SK-N-SH (cell line): ENCODE measurements around the gene TBRG4. TPM values are rescaled to one million over a fixed set of nuclear protein-coding genes. Genes with fewer than 3 reads are reported as not detected.

ENCODE experiments used
- CTCF ChIA-PET: fragments of 300-600, 350-600 bp; formaldehyde crosslinking; extraction: SDS; loops from one replicate; lab custom pipeline; 2021; lab: Yijun Ruan, JAX
- POLR2A ChIA-PET: fragments of 350-600 bp; sonication (Branson Sonifier 250); formaldehyde crosslinking; extraction: SDS; loops from one replicate; lab custom pipeline; 2020; ENCODE audit warnings: antibody characterized with exemption, inconsistent platforms; lab: Yijun Ruan, JAX
- DNase-seq: peaks from one replicate; pipeline ENCODE4 v3.0.0; 2012
- H2AFZ ChIP-seq: fragments of 200-600 bp; sonication (generic); 2 replicates; pipeline ENCODE4 v1.8.1; 2016; ENCODE audit warnings: antibody characterized with exemption, mild to moderate bottlenecking, low read depth
- H3F3A ChIP-seq: fragments of 200-600 bp; sonication (generic); replicated peaks from 2 replicates; pipeline ENCODE3; 2016; ENCODE audit warnings: antibody characterized with exemption, mild to moderate bottlenecking; ENCODE audit not compliant: insufficient read depth
- H3K27ac ChIP-seq, 2 experiments: fragments of 200-500 bp in 1 of 2; fragments of 200-600 bp in 1 of 2; sonication (Bioruptor generic) in 1 of 2; sonication (generic), shearing (Covaris generic) in 1 of 2; 2 replicates each; pipeline versions ENCODE4 v1.5.1 to v1.6.1; 2014 to 2016; ENCODE audit warnings: low read depth in 2 of 2, inconsistent platforms in 1 of 2, low read length in 1 of 2, mild to moderate bottlenecking in 1 of 2, mixed read lengths in 1 of 2
- H3K27me3 ChIP-seq: fragments of 200-600 bp; sonication (generic), shearing (Covaris generic); 2 replicates; pipeline ENCODE4 v1.6.1; 2016; ENCODE audit warnings: mixed run types; ENCODE audit not compliant: insufficient read depth
- H3K36me3 ChIP-seq, 2 experiments: fragments of 200-500 bp in 1 of 2; fragments of 200-600 bp in 1 of 2; sonication (Bioruptor generic) in 1 of 2; sonication (generic) in 1 of 2; replicated peaks in 1 of 2; 2 replicates each; pipeline versions ENCODE3 to v1.5.1; 2014 to 2016; ENCODE audit warnings: low read length in 1 of 2, mild to moderate bottlenecking in 1 of 2; ENCODE audit not compliant: insufficient read depth in 2 of 2, control insufficient read depth in 1 of 2
- H3K4me1 ChIP-seq, 2 experiments: fragments of 200-500 bp in 1 of 2; fragments of 200-600 bp in 1 of 2; sonication (Bioruptor generic) in 1 of 2; sonication (generic), shearing (Covaris generic) in 1 of 2; 2 replicates each; pipeline versions ENCODE4 v1.5.1 to v1.6.1; 2014 to 2016; ENCODE audit warnings: low read depth in 1 of 2, low read length in 1 of 2, mixed run types in 1 of 2; ENCODE audit not compliant: insufficient read depth in 2 of 2, control insufficient read depth in 1 of 2
- H3K4me2 ChIP-seq: fragments of 200-600 bp; sonication (generic), shearing (Covaris generic); 2 replicates; pipeline ENCODE4 v1.6.1; 2017; ENCODE audit warnings: mixed run types
- H3K4me3 ChIP-seq, 2 experiments: fragments of 200-500 bp in 1 of 2; fragments of 200-600 bp in 1 of 2; sonication (Bioruptor generic) in 1 of 2; sonication (generic), shearing (Covaris generic) in 1 of 2; 2 replicates each; pipeline versions ENCODE4 v1.5.1 to v1.8.1; 2014 to 2016; ENCODE audit warnings: low read depth in 2 of 2, inconsistent platforms in 1 of 2, low read length in 1 of 2, mild to moderate bottlenecking in 1 of 2, mixed read lengths in 1 of 2, moderate library complexity in 1 of 2
- H3K79me2 ChIP-seq: fragments of 200-600 bp; sonication (generic); 2 replicates; pipeline ENCODE4 v1.8.1; 2017; ENCODE audit warnings: mild to moderate bottlenecking; ENCODE audit not compliant: insufficient read depth
- H3K9ac ChIP-seq: fragments of 200-600 bp; sonication (generic); 2 replicates; pipeline ENCODE4 v1.6.1; 2017; ENCODE audit warnings: mixed run types
- H3K9me2 ChIP-seq: fragments of 200-600 bp; sonication (generic); 2 replicates; pipeline ENCODE4 v1.6.1; 2017; ENCODE audit warnings: mixed run types
- H3K9me3 ChIP-seq: fragments of 200-600 bp; sonication (generic); 2 replicates; pipeline ENCODE4 v1.6.1; 2017; ENCODE audit warnings: mixed run types, mild to moderate bottlenecking, moderate library complexity
- H4K20me1 ChIP-seq: fragments of 200-600 bp; sonication (generic); 2 replicates; pipeline ENCODE4 v1.6.1; 2017; ENCODE audit warnings: mild to moderate bottlenecking, mixed run types; ENCODE audit not compliant: insufficient read depth
- ELF1 ChIP-seq: IDR thresholded peaks from 2 replicates; pipeline ENCODE4 v1.4.0; 2012
- EP300 ChIP-seq, 2 experiments: IDR thresholded peaks; 2 replicates each; pipeline versions ENCODE4 v1.4.0 to v1.6.1; 2012; ENCODE audit warnings: borderline replicate concordance in 1 of 2, low read depth in 1 of 2, low read length in 1 of 2
- EZH2phosphoT487 ChIP-seq: fragments of 200-600 bp; sonication (generic); IDR thresholded peaks from 2 replicates; pipeline ENCODE4 v1.6.1; 2017; ENCODE audit warnings: low read depth, mixed run types, mild to moderate bottlenecking, antibody characterized with exemption, moderate library complexity, borderline replicate concordance
- FOXJ3 ChIP-seq: sonication (generic); formaldehyde crosslinking; IDR thresholded peaks from 2 replicates; pipeline ENCODE4 v1.5.1; 2020; ENCODE audit warnings: mild to moderate bottlenecking, missing genetic modification reagents
- IRF3 ChIP-seq: fragments of 150-350 bp; IDR thresholded peaks from 2 replicates; pipeline ENCODE4 v1.6.1; 2016; ENCODE audit warnings: mild to moderate bottlenecking, low read depth, low read length
- MAX ChIP-seq: IDR thresholded peaks from 2 replicates; pipeline ENCODE4 v1.4.0; 2012; ENCODE audit warnings: low read depth
- MEF2A ChIP-seq: IDR thresholded peaks from 2 replicates; pipeline ENCODE4 v1.4.0; 2012; ENCODE audit warnings: low read depth, borderline replicate concordance
- PBX3 ChIP-seq: IDR thresholded peaks from 2 replicates; pipeline ENCODE4; 2012
- RCOR1 ChIP-seq: fragments of 150-350 bp; IDR thresholded peaks from 2 replicates; pipeline ENCODE4 v1.6.1; 2017; ENCODE audit warnings: antibody characterized with exemption, low read length
- REST ChIP-seq: IDR thresholded peaks from 2 replicates; pipeline ENCODE4 v1.6.1; 2012; ENCODE audit warnings: mild to moderate bottlenecking, low read depth, low read length, moderate library complexity
- SMC3 ChIP-seq: IDR thresholded peaks from 2 replicates; pipeline ENCODE4 v1.6.1; 2012; ENCODE audit warnings: low read depth, low read length, improper control_type of control experiment
- WGBS: methylation state at CpG from one replicate; pipeline ENCODE4 v1.1.6; 2017; ENCODE audit warnings: low lambda C conversion rate; 5-methylcytosine and 5-hydroxymethylcytosine counted together
- polyA plus RNA-seq, 3 experiments: library from polyadenylated mRNA; depleted of rRNA; stranded (reverse); fragments of >200 nt; gene quantifications; 2 replicates each; pipeline ENCODE4 v1.2.3, GENCODE V29; 2012

The TBRG4 gene
- polyA plus RNA-seq, 1 of the 3 experiments (the other 2 are of a cell fraction) = 76.2 TPM

- TF ChIP-seq IRF3 (no peak), EZH2phosphoT487 (no peak), EP300 (IDR thresholded peaks at IDR 0.05; ENCODE audit: borderline replicate concordance in 1 of 2, low read depth in 1 of 2, low read length in 1 of 2) (no peak), RCOR1 (no peak), REST (no peak)
Observed at GRCh38 chr7:45098983-45099839, 12.3 kb downstream of the TBRG4 start (continued).

- Histone ChIP-seq H3K4me3 (no peak overlapping the region), H4K20me1 (no peaks in the 10 kb centered on the region), H3K4me1 (peaks cover 0 to 10% of the 10 kb centered on the region in 2 experiments; a peak in 1 of 4 replicates), H3K79me2 (peaks cover 6% of the 10 kb centered on the region; the same call in 1 of the 2 replicates), H2AFZ (peak overlapping the region; percentile 65; the same call in 1 of the 2 replicates), H3K36me3 (no peaks in the 10 kb centered on the region), H3K27me3 (no peaks in the 10 kb centered on the region), H3K9me3 (no peaks in the 10 kb centered on the region), H3F3A (peaks cover 5% of the 10 kb centered on the region), H3K9me2 (no peaks in the 10 kb centered on the region), H3K9ac (no peak overlapping the region), H3K4me2 (no peak overlapping the region), H3K27ac (no peak overlapping the region)
- ChIA-PET POLR2A (interaction anchor here (1.5 kb wide), 1 partner anchor 19 kb away, joined by 4 read pairs; the partner anchor contains the start of gene TBRG4), CTCF (no interaction called here)
- DNase-seq = no peak
- WGBS = 90% methylated on average over 3 of the region's 3 CpGs
- TF ChIP-seq FOXJ3 (CRISPR knock-in tag) (no peak), MAX (no peak), MEF2A (no peak), RCOR1 (no peak), PBX3 (no peak), ELF1 (no peak), SMC3 (no peak)
Observed at GRCh38 chr7:45092931-45093235, 18.6 kb downstream of the TBRG4 start.
